BLaER1 treated with 17β-estradiol and CSF1 and Interleukin-3, amounts not matched to agents 10 nM and 100 nM (cell line): ENCODE results near the gene EAF1.
"Not testable (repeated sequence)": the region's sequence is repeated elsewhere in the genome, so short reads cannot be mapped to it uniquely, and the experiment has no call there.

ENCODE experiments used
- H3K27ac ChIP-seq, 11 experiments: shearing (Covaris generic); formaldehyde crosslinking; 2 replicates each; pipeline ENCODE4 v1.8.1; 2022
- H3K27me3 ChIP-seq, 11 experiments: shearing (Covaris generic); formaldehyde crosslinking; 2 replicates each; pipeline ENCODE4 v1.8.1; 2022
- H3K36me3 ChIP-seq, 11 experiments: shearing (Covaris generic); formaldehyde crosslinking; 2 replicates each; pipeline ENCODE4 v1.8.1; 2022
- H3K4me1 ChIP-seq, 10 experiments: shearing (Covaris generic); formaldehyde crosslinking; 2 replicates each; pipeline ENCODE4 v1.8.1; 2022
- H3K4me2 ChIP-seq, 11 experiments: shearing (Covaris generic); formaldehyde crosslinking; 2 replicates each; pipeline ENCODE4 v1.8.1; 2022
- H3K4me3 ChIP-seq, 10 experiments: shearing (Covaris generic); formaldehyde crosslinking; 2 replicates each; pipeline ENCODE4 v1.8.1; 2022
- H3K9ac ChIP-seq, 11 experiments: shearing (Covaris generic); formaldehyde crosslinking; 2 replicates each; pipeline ENCODE4 v1.8.1; 2022
- H3K9me3 ChIP-seq, 11 experiments: shearing (Covaris generic); formaldehyde crosslinking; replicated peaks in 1 of 11; 2 replicates each; pipeline ENCODE4 v1.8.1; 2022
- H4K20me1 ChIP-seq, 11 experiments: shearing (Covaris generic); formaldehyde crosslinking; 2 replicates each; pipeline ENCODE4 v1.8.1; 2022
- Cebpa-rat ChIP-seq, 11 experiments: shearing (Covaris generic); IDR thresholded peaks; 2 replicates each; pipeline ENCODE4 v1.8.1; 2022

EAF1 gene

DNA sequence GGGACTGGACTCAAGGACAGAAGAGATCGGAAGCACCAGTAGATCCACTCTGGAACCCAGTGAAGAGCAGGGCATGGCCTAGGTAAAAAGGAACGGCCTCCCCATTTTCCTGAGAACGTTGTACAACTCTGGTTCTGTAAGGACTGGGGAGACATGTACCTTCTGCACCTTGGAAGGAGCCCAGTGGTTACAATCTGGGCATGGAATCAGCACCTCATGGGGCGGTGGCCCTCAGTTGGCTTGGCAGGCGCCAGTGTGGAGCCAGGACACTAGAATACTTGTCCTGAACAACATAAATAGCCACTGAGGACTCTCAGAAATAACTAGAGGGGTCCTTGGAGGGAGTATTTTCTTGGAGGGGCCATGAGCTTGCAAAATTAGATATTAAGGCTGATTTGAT, 25.6 kb downstream of the EAF1 start:
- Histone ChIP-seq H3K27ac (0 out of 22 replicates have a peak overlapping the region, but pooled peaks of 1 of the 11 experiments have one; percentile 10), H3K4me3 (no peak overlapping the region), H3K27me3 (no peaks in the 10 kb centered on the region), H3K4me1 (peaks cover 0 to 18% (median 10%) of the 10 kb centered on the region in 10 experiments; a peak in 14 of 20 replicates), H3K9me3 (peaks cover under 1 to 6% (median 1%) of the 10 kb centered on the region in 11 experiments; a peak in 15 of 22 replicates), H4K20me1 (no peaks in the 10 kb centered on the region), H3K9ac (no peak overlapping the region), H3K4me2 (no peak overlapping the region), H3K36me3 (peaks cover 0 to 16% (median 0%) of the 10 kb centered on the region in 11 experiments; a peak in 4 of 22 replicates)
- TF ChIP-seq Cebpa-rat (IDR thresholded peaks at IDR 0.05): no peak

DNA sequence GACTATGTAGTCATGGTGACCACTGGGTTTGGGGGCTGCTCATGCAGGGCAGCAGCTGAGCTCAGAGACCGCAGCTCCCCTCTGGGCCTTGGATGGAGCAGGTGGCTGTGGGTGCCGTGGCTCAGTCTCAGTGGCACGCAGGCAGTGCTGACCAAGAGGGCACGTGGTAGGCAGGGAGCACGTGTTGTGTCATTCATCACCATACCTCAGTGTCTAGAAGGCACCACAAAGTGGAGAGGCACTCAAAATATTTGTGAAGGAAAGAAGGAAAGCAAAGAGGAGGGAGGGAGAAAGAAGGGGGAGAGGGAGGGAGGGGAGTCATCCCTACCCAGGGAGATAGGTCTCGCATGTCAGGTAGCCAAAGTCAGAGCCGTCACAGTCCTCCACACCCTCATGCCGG, 26.1 kb downstream of the EAF1 start:
- Histone ChIP-seq H4K20me1 (no peaks in the 10 kb centered on the region), H3K27ac (no peak overlapping the region), H3K36me3 (peaks cover 0 to 20% (median 0%) of the 10 kb centered on the region in 11 experiments; a peak in 4 of 22 replicates), H3K4me1 (peaks cover 0 to 24% (median 14%) of the 10 kb centered on the region in 10 experiments; a peak in 15 of 20 replicates), H3K9ac (no peak overlapping the region), H3K4me2 (no peak overlapping the region), H3K27me3 (no peaks in the 10 kb centered on the region), H3K4me3 (no peak overlapping the region), H3K9me3 (peaks cover 6 to 12% (median 7%) of the 10 kb centered on the region in 11 experiments; a peak in 17 of 22 replicates)
- TF ChIP-seq Cebpa-rat (IDR thresholded peaks at IDR 0.05): no peak

DNA sequence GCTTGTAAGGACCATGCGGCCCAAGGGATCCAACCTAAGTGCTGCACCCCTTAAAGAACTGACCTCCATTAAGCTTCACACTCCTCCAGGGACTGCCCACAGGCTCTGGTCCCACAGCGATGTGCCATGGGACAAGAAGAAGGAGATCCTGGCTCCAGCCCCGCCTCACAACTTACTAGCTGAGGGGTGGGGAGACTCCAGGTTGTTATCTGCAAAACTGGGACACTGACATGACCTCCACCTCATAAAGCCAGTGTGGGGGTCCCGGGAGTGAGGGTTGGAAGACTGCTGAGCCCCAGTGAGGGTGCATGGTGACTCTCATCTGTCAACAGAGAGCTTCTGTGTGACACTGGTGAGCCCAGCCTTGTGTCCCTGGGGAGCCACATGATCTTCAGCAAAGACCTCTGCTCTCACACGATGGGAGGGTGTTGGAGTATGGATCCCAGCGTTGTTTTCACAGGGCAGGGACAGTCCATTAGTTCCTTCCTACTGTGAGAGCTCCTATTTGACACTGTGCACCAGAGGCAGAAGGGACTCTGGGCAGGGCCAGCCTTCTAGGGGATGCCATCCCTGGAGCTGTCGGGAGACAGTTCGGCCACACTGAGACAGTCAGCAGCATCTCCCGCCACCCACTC, 26.7 kb downstream of the EAF1 start:
- H4K20me1 ChIP-seq: no peaks in the 10 kb centered on the region
- H3K4me2 ChIP-seq: peak overlapping the region in 7 of 11 experiments; percentile 8 to 44 (median 26); a peak in 8 of 22 replicates
- H3K27ac ChIP-seq: no peak overlapping the region
- no peak overlapping the region for H3K4me3 ChIP-seq
- H3K9me3 ChIP-seq: peaks cover 7 to 13% (median 9%) of the 10 kb centered on the region in 11 experiments; a peak in 17 of 22 replicates
- H3K27me3 ChIP-seq: no peaks in the 10 kb centered on the region
- peaks cover 0 to 20% (median 0%) of the 10 kb centered on the region in 11 experiments; a peak in 4 of 22 replicates for H3K36me3 ChIP-seq
- no peak for TF ChIP-seq Cebpa-rat (IDR thresholded peaks at IDR 0.05)
- H3K4me1 ChIP-seq: peaks cover 0 to 28% (median 18%) of the 10 kb centered on the region in 10 experiments; a peak in 15 of 20 replicates
- H3K9ac ChIP-seq: no peak overlapping the region

- H3K9me3 ChIP-seq: peaks cover 7 to 13% (median 9%) of the 10 kb centered on the region in 11 experiments; a peak in 17 of 22 replicates
- H3K36me3 ChIP-seq: peaks cover 0 to 11% (median 0%) of the 10 kb centered on the region in 11 experiments; a peak in 2 of 22 replicates
- no peaks in the 10 kb centered on the region for H4K20me1 ChIP-seq
- H3K4me1 ChIP-seq: peaks cover 0 to 32% (median 20%) of the 10 kb centered on the region in 10 experiments; a peak in 18 of 20 replicates
- H3K27me3 ChIP-seq: no peaks in the 10 kb centered on the region
- H3K27ac ChIP-seq: no peak overlapping the region
- TF ChIP-seq Cebpa-rat (IDR thresholded peaks at IDR 0.05): no peak
- no peak overlapping the region for H3K9ac ChIP-seq
- H3K4me3 ChIP-seq: no peak overlapping the region
- H3K4me2 ChIP-seq: no peak overlapping the region
Observed at GRCh38 chr3:15454965-15455364, 27.6 kb downstream of the EAF1 start.

DNA sequence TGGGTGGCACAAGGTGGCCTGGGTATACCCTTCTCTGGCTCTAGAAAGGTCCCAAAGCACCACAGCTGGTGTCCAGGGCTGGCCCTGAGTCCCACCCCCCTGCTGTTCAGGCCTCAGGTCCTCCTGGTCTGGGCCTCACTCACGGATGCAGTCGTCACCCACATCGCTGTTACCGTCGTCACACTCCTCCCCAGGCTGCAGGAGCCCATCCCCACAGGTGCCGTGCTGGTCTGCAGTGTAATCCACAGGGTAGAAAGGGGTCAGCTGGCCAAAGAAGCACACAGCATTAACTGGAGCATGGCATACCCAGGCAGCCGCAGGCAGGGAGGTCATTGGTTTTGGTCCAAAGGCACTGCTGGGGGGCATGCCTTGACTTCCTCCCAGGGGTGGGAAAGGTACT, 28.4 kb downstream of the EAF1 start:
- Histone ChIP-seq H3K4me3 (no peak overlapping the region), H3K27ac (no peak overlapping the region), H3K4me2 (no peak overlapping the region), H3K9me3 (peaks cover 7 to 13% (median 9%) of the 10 kb centered on the region in 11 experiments; a peak in 17 of 22 replicates), H4K20me1 (no peaks in the 10 kb centered on the region), H3K27me3 (no peaks in the 10 kb centered on the region), H3K9ac (no peak overlapping the region), H3K4me1 (peaks cover 7 to 37% (median 25%) of the 10 kb centered on the region in 10 experiments), H3K36me3 (peaks cover 0 to 10% (median 0%) of the 10 kb centered on the region in 11 experiments; a peak in 1 of 22 replicates)
- TF ChIP-seq Cebpa-rat (IDR thresholded peaks at IDR 0.05): no peak

GRCh38 chr3:15456321-15456720, 28.9 kb downstream of the EAF1 start:
- Histone ChIP-seq H3K4me2 (no peak overlapping the region), H3K27me3 (no peaks in the 10 kb centered on the region), H3K4me3 (no peak overlapping the region), H3K9me3 (peaks cover 7 to 13% (median 9%) of the 10 kb centered on the region in 11 experiments; a peak in 17 of 22 replicates), H4K20me1 (no peaks in the 10 kb centered on the region), H3K36me3 (0 out of 22 replicates have a peak, but pooled peaks cover 0 to 8% (median 0%) of the 10 kb centered on the region in 11 experiments), H3K9ac (no peak overlapping the region), H3K27ac (no peak overlapping the region), H3K4me1 (peaks cover 13 to 43% (median 31%) of the 10 kb centered on the region in 10 experiments)
- TF ChIP-seq Cebpa-rat (IDR thresholded peaks at IDR 0.05): no peak

DNA sequence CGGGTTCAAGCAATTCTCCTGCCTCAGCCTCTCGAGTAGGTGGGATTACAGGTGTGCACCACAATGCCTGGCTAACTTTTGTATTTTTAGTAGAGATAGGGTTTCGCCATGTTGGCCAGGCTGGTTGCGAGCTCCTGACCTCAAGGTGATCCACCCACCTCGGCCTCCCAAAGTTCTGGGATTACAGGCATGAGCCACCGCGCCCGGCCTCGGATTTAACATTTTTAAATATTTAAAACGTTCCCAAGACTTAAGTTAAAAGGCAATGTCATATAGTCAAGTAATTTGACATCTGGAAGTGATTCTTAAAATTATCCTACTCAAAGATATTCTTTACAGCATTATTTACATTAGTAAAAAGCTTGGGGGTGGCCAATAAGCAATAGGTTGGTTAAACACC, 29.5 kb downstream of the EAF1 start:
- H3K4me3 ChIP-seq, H3K4me2 ChIP-seq, H3K27me3 ChIP-seq, H4K20me1 ChIP-seq, H3K27ac ChIP-seq, H3K9ac ChIP-seq, H3K36me3 ChIP-seq: not testable (repeated sequence)
- Histone ChIP-seq H3K9me3 (peaks cover 7 to 13% (median 9%) of the 10 kb centered on the region in 11 experiments; a peak in 17 of 22 replicates), H3K4me1 (peaks cover 18 to 49% (median 37%) of the 10 kb centered on the region in 10 experiments)

- H3K4me3 ChIP-seq: no peak overlapping the region
- H3K27me3 ChIP-seq: no peaks in the 10 kb centered on the region
- no peaks in the 10 kb centered on the region for H4K20me1 ChIP-seq
- peak overlapping the region in 8 of 11 experiments; percentile 6 to 52 (median 14); a peak in 9 of 22 replicates for H3K4me2 ChIP-seq
- H3K36me3 ChIP-seq: 0 out of 22 replicates have a peak, but pooled peaks cover 0 to 8% (median 0%) of the 10 kb centered on the region in 11 experiments
- peak overlapping the region in 8 of 11 experiments; percentile 20 to 60 (median 45); a peak in 12 of 22 replicates for H3K27ac ChIP-seq
- peaks cover 7 to 13% (median 9%) of the 10 kb centered on the region in 11 experiments; a peak in 17 of 22 replicates for H3K9me3 ChIP-seq
- TF ChIP-seq Cebpa-rat (IDR thresholded peaks at IDR 0.05): peak in 7 of 11 experiments; percentile 8 to 78 (median 47); a peak in 8 of 22 replicates
- H3K9ac ChIP-seq: no peak overlapping the region; a peak in 1 of 22 replicates
- peaks cover 27 to 62% (median 48%) of the 10 kb centered on the region in 10 experiments for H3K4me1 ChIP-seq
Observed at GRCh38 chr3:15458212-15458780, 30.9 kb downstream of the EAF1 start.
